SK-N-SH (cell line): ENCODE results near the gene SLC15A1. TPM values are rescaled to one million over a fixed set of nuclear protein-coding genes. Genes with fewer than 3 reads are reported as not detected.

Source experiments
- CTCF ChIA-PET: fragments of 300-600, 350-600 bp; formaldehyde crosslinking; extraction: SDS; loops from one replicate; lab custom pipeline; 2021; lab: Yijun Ruan, JAX
- POLR2A ChIA-PET: fragments of 350-600 bp; sonication (Branson Sonifier 250); formaldehyde crosslinking; extraction: SDS; loops from one replicate; lab custom pipeline; 2020; ENCODE audit warnings: antibody characterized with exemption, inconsistent platforms; lab: Yijun Ruan, JAX
- DNase-seq: peaks from one replicate; pipeline ENCODE4 v3.0.0; 2012
- H2AFZ ChIP-seq: fragments of 200-600 bp; sonication (generic); 2 replicates; pipeline ENCODE4 v1.8.1; 2016; ENCODE audit warnings: antibody characterized with exemption, mild to moderate bottlenecking, low read depth
- H3F3A ChIP-seq: fragments of 200-600 bp; sonication (generic); replicated peaks from 2 replicates; pipeline ENCODE3; 2016; ENCODE audit warnings: antibody characterized with exemption, mild to moderate bottlenecking; ENCODE audit not compliant: insufficient read depth
- H3K27ac ChIP-seq, 2 experiments: fragments of 200-500 bp in 1 of 2; fragments of 200-600 bp in 1 of 2; sonication (Bioruptor generic) in 1 of 2; sonication (generic), shearing (Covaris generic) in 1 of 2; 2 replicates each; pipeline versions ENCODE4 v1.5.1 to v1.6.1; 2014 to 2016; ENCODE audit warnings: low read depth in 2 of 2, inconsistent platforms in 1 of 2, low read length in 1 of 2, mild to moderate bottlenecking in 1 of 2, mixed read lengths in 1 of 2
- H3K27me3 ChIP-seq: fragments of 200-600 bp; sonication (generic), shearing (Covaris generic); 2 replicates; pipeline ENCODE4 v1.6.1; 2016; ENCODE audit warnings: mixed run types; ENCODE audit not compliant: insufficient read depth
- H3K36me3 ChIP-seq, 2 experiments: fragments of 200-500 bp in 1 of 2; fragments of 200-600 bp in 1 of 2; sonication (Bioruptor generic) in 1 of 2; sonication (generic) in 1 of 2; replicated peaks in 1 of 2; 2 replicates each; pipeline versions ENCODE3 to v1.5.1; 2014 to 2016; ENCODE audit warnings: low read length in 1 of 2, mild to moderate bottlenecking in 1 of 2; ENCODE audit not compliant: insufficient read depth in 2 of 2, control insufficient read depth in 1 of 2
- H3K4me1 ChIP-seq, 2 experiments: fragments of 200-500 bp in 1 of 2; fragments of 200-600 bp in 1 of 2; sonication (Bioruptor generic) in 1 of 2; sonication (generic), shearing (Covaris generic) in 1 of 2; 2 replicates each; pipeline versions ENCODE4 v1.5.1 to v1.6.1; 2014 to 2016; ENCODE audit warnings: low read depth in 1 of 2, low read length in 1 of 2, mixed run types in 1 of 2; ENCODE audit not compliant: insufficient read depth in 2 of 2, control insufficient read depth in 1 of 2
- H3K4me2 ChIP-seq: fragments of 200-600 bp; sonication (generic), shearing (Covaris generic); 2 replicates; pipeline ENCODE4 v1.6.1; 2017; ENCODE audit warnings: mixed run types
- H3K4me3 ChIP-seq, 2 experiments: fragments of 200-500 bp in 1 of 2; fragments of 200-600 bp in 1 of 2; sonication (Bioruptor generic) in 1 of 2; sonication (generic), shearing (Covaris generic) in 1 of 2; 2 replicates each; pipeline versions ENCODE4 v1.5.1 to v1.8.1; 2014 to 2016; ENCODE audit warnings: low read depth in 2 of 2, inconsistent platforms in 1 of 2, low read length in 1 of 2, mild to moderate bottlenecking in 1 of 2, mixed read lengths in 1 of 2, moderate library complexity in 1 of 2
- H3K79me2 ChIP-seq: fragments of 200-600 bp; sonication (generic); 2 replicates; pipeline ENCODE4 v1.8.1; 2017; ENCODE audit warnings: mild to moderate bottlenecking; ENCODE audit not compliant: insufficient read depth
- H3K9ac ChIP-seq: fragments of 200-600 bp; sonication (generic); 2 replicates; pipeline ENCODE4 v1.6.1; 2017; ENCODE audit warnings: mixed run types
- H3K9me2 ChIP-seq: fragments of 200-600 bp; sonication (generic); 2 replicates; pipeline ENCODE4 v1.6.1; 2017; ENCODE audit warnings: mixed run types
- H3K9me3 ChIP-seq: fragments of 200-600 bp; sonication (generic); 2 replicates; pipeline ENCODE4 v1.6.1; 2017; ENCODE audit warnings: mixed run types, mild to moderate bottlenecking, moderate library complexity
- H4K20me1 ChIP-seq: fragments of 200-600 bp; sonication (generic); 2 replicates; pipeline ENCODE4 v1.6.1; 2017; ENCODE audit warnings: mild to moderate bottlenecking, mixed run types; ENCODE audit not compliant: insufficient read depth
- CHD2 ChIP-seq: fragments of 150-350 bp; IDR thresholded peaks from 2 replicates; pipeline ENCODE4 v1.6.1; 2018; ENCODE audit warnings: low read length; ENCODE audit not compliant: partially characterized antibody
- FOSL2 ChIP-seq: IDR thresholded peaks from 2 replicates; pipeline ENCODE4 v1.4.0; 2012; ENCODE audit warnings: low read depth, mild to moderate bottlenecking, moderate library complexity, borderline replicate concordance
- NRF1 ChIP-seq: IDR thresholded peaks from 2 replicates; pipeline ENCODE4 v1.6.1; 2012; ENCODE audit warnings: low read depth, mild to moderate bottlenecking, low read length
- POLR2AphosphoS5 ChIP-seq: IDR thresholded peaks from 2 replicates; pipeline ENCODE4 v1.6.1; 2012; ENCODE audit warnings: low read depth, low read length
- RAD21 ChIP-seq: IDR thresholded peaks from 2 replicates; pipeline ENCODE4 v1.6.1; 2012; ENCODE audit warnings: mild to moderate bottlenecking, low read length
- RXRA ChIP-seq: IDR thresholded peaks from 2 replicates; pipeline ENCODE4 v1.4.0; 2012; ENCODE audit warnings: low read depth, mild to moderate bottlenecking, borderline replicate concordance
- SIN3A ChIP-seq: IDR thresholded peaks from 2 replicates; pipeline ENCODE4 v1.6.1; 2012; ENCODE audit warnings: low read depth, mild to moderate bottlenecking, low read length, moderate library complexity, borderline replicate concordance
- TAF1 ChIP-seq: IDR thresholded peaks from 2 replicates; pipeline ENCODE4 v1.6.1; 2012; ENCODE audit warnings: low read depth, mild to moderate bottlenecking, low read length, moderate library complexity, borderline replicate concordance
- TCF12 ChIP-seq: IDR thresholded peaks from 2 replicates; pipeline ENCODE4 v1.4.0; 2012
- YY1 ChIP-seq: IDR thresholded peaks from 2 replicates; pipeline ENCODE4 v1.4.0; 2012; ENCODE audit warnings: low read depth, mild to moderate bottlenecking
- WGBS: methylation state at CpG from one replicate; pipeline ENCODE4 v1.1.6; 2017; ENCODE audit warnings: low lambda C conversion rate; 5-methylcytosine and 5-hydroxymethylcytosine counted together
- polyA plus RNA-seq, 3 experiments: library from polyadenylated mRNA; depleted of rRNA; stranded (reverse); fragments of >200 nt; gene quantifications; 2 replicates each; pipeline ENCODE4 v1.2.3, GENCODE V29; 2012
- TF ChIP-seq, protein P1 (sequence below): IDR thresholded peaks from 2 replicates; pipeline ENCODE4 v1.4.0; 2012; ENCODE audit warnings: low read depth
- TF ChIP-seq, protein P2 (sequence below): IDR thresholded peaks from 2 replicates; pipeline ENCODE4 v1.6.1; 2012; ENCODE audit warnings: mild to moderate bottlenecking, low read depth, low read length, moderate library complexity

SLC15A1 gene
- polyA plus RNA-seq, 1 of the 3 experiments (the other 2 are of a cell fraction) = not detected

DNA sequence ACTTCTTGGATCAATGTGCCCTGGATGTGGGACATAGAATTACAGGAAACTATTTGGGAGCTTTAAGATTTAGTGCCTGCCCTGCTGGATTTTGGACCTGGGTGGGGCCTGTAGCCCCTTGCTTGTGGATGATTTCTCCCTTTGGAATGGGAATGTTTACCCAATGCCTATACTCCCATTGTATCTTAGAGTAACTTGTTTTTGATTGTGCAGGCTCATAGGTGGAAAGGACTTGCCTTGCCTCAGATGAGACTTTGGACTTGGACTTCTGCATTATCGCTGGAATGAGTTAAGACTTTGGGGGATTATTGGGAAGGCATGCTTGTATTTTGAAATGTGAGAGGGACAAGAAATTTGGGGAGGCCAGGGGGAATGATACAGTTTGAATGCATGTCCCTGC lies 13.5 kb downstream of the SLC15A1 start:
- WGBS = 92% methylated on average over 1 of the region's 1 CpG
- TF ChIP-seq FOSL2 (no peak), TAF1 (no peak), RXRA (no peak), YY1 (no peak), RAD21 (no peak)
- Histone ChIP-seq H2AFZ (no peak overlapping the region), H3K27ac (no peak overlapping the region), H3K9me2 (no peaks in the 10 kb centered on the region), H4K20me1 (no peaks in the 10 kb centered on the region), H3K4me3 (no peak overlapping the region), H3F3A (no peaks in the 10 kb centered on the region), H3K36me3 (no peaks in the 10 kb centered on the region), H3K4me1 (no peaks in the 10 kb centered on the region), H3K9ac (no peak overlapping the region), H3K4me2 (no peak overlapping the region), H3K79me2 (no peaks in the 10 kb centered on the region), H3K9me3 (no peaks in the 10 kb centered on the region), H3K27me3 (no peaks in the 10 kb centered on the region; the same call in 1 of the 2 replicates)
- DNase-seq = no peak
- POLR2A ChIA-PET = no interaction called here
- CTCF ChIA-PET = no interaction called here

DNA sequence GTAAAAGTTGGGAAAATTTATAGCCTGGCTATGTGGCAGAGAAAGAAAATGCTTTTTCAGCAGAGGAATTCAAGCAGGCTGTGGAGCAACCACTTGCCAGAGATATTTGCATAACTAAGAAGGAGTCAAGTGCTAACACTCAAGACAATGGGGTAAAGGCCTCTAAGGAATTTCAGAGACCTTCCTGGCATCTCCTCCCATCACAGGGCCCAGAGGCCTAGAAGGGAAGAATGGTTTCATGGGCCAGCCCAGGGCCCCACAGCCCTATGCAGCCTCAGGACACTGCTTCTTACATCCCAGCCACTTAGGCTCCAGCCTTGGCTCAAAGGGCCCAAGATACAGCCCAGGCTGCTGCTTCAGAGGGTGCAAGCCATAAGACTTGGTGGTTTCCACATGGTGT lies 14.3 kb downstream of the SLC15A1 start:
- H3K36me3 ChIP-seq = no peaks in the 10 kb centered on the region
- no peak overlapping the region for H3K4me2 ChIP-seq
- no peak for DNase-seq
- H3K9me3 ChIP-seq = no peaks in the 10 kb centered on the region
- TF ChIP-seq SIN3A (no peak), POLR2AphosphoS5 (no peak), RXRA (no peak), TCF12 (no peak), NRF1 (no peak), FOSL2 (no peak), CHD2 (no peak)
- TF ChIP-seq, protein P1, sequence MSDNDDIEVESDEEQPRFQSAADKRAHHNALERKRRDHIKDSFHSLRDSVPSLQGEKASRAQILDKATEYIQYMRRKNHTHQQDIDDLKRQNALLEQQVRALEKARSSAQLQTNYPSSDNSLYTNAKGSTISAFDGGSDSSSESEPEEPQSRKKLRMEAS = no peak
- TF ChIP-seq, protein P2, sequence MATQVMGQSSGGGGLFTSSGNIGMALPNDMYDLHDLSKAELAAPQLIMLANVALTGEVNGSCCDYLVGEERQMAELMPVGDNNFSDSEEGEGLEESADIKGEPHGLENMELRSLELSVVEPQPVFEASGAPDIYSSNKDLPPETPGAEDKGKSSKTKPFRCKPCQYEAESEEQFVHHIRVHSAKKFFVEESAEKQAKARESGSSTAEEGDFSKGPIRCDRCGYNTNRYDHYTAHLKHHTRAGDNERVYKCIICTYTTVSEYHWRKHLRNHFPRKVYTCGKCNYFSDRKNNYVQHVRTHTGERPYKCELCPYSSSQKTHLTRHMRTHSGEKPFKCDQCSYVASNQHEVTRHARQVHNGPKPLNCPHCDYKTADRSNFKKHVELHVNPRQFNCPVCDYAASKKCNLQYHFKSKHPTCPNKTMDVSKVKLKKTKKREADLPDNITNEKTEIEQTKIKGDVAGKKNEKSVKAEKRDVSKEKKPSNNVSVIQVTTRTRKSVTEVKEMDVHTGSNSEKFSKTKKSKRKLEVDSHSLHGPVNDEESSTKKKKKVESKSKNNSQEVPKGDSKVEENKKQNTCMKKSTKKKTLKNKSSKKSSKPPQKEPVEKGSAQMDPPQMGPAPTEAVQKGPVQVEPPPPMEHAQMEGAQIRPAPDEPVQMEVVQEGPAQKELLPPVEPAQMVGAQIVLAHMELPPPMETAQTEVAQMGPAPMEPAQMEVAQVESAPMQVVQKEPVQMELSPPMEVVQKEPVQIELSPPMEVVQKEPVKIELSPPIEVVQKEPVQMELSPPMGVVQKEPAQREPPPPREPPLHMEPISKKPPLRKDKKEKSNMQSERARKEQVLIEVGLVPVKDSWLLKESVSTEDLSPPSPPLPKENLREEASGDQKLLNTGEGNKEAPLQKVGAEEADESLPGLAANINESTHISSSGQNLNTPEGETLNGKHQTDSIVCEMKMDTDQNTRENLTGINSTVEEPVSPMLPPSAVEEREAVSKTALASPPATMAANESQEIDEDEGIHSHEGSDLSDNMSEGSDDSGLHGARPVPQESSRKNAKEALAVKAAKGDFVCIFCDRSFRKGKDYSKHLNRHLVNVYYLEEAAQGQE = no peak
- H3K9me2 ChIP-seq = no peaks in the 10 kb centered on the region
- no peaks in the 10 kb centered on the region for H4K20me1 ChIP-seq
- H3K27me3 ChIP-seq = no peaks in the 10 kb centered on the region; the same call in 1 of the 2 replicates
- no peak overlapping the region for H2AFZ ChIP-seq
- no peak overlapping the region for H3K9ac ChIP-seq
- ChIA-PET CTCF (no interaction called here), POLR2A (no interaction called here)
- no peaks in the 10 kb centered on the region for H3K79me2 ChIP-seq
- H3K4me1 ChIP-seq = no peaks in the 10 kb centered on the region
- H3K4me3 ChIP-seq = no peak overlapping the region
- H3F3A ChIP-seq = no peaks in the 10 kb centered on the region
- H3K27ac ChIP-seq = no peak overlapping the region
